Esophagus (tissue), 2 donors: Measurements from ENCODE around the gene DYNC1LI2. TPM values are rescaled to one million over a fixed set of nuclear protein-coding genes. Genes with fewer than 3 reads are reported as not detected.
A peak's percentile ranks its signal among the peaks of the same experiment; 100 is the strongest.

ENCODE experiments used
- H3K27ac ChIP-seq, 2 donors: one replicate each; pipeline ENCODE4 v1.5.1; 2013; ENCODE audit warnings: low read depth in 2 of 2, mild to moderate bottlenecking in 2 of 2, inconsistent platforms in 1 of 2, low read length in 1 of 2, moderate library complexity in 1 of 2
- H3K27me3 ChIP-seq, 2 donors: one replicate each; pipeline ENCODE4 v1.6.1; 2013; ENCODE audit warnings: low read length in 2 of 2, control low read depth in 1 of 2, mild to moderate bottlenecking in 1 of 2; ENCODE audit not compliant: insufficient read depth in 2 of 2, control insufficient read depth in 1 of 2
- H3K36me3 ChIP-seq, 2 donors: one replicate each; pipeline ENCODE4 v1.6.1; 2013; ENCODE audit warnings: low read length in 1 of 2; ENCODE audit not compliant: control insufficient read depth in 2 of 2, insufficient read depth in 2 of 2
- H3K4me1 ChIP-seq, 2 donors: one replicate each; pipeline ENCODE4 v1.6.1; 2013; ENCODE audit warnings: low read length in 1 of 2; ENCODE audit not compliant: control insufficient read depth in 2 of 2, insufficient read depth in 2 of 2
- H3K4me3 ChIP-seq, 2 donors: one replicate each; pipeline ENCODE4 v1.5.1; 2013; ENCODE audit warnings: low read length in 2 of 2, mild to moderate bottlenecking in 2 of 2, low read depth in 1 of 2, moderate library complexity in 1 of 2
- H3K9me3 ChIP-seq, 2 donors: one replicate each; pipeline ENCODE4 v1.6.1; 2013; ENCODE audit warnings: mild to moderate bottlenecking in 2 of 2, low read depth in 1 of 2, low read length in 1 of 2, moderate library complexity in 1 of 2; ENCODE audit not compliant: control insufficient read depth in 2 of 2, insufficient read depth in 1 of 2
- WGBS, 2 donors: extraction: QIAGEN DNeasy Blood & Tissue Kit; methylation state at CpG; one replicate each; pipeline ENCODE4 v1.1.7; 2013; 5-methylcytosine and 5-hydroxymethylcytosine counted together
- polyA plus RNA-seq, 2 donors: library from polyadenylated mRNA; stranded (reverse); fragments of 200-250 nt; gene quantifications; one replicate each; pipeline ENCODE4 v1.2.3, GENCODE V29; 2013
- donor health status: healthy with polysubstance abuse.
- donor health status: Bipolar disorder and iron deficiency.

DYNC1LI2 gene
- polyA plus RNA-seq, 2 donors: 34.5 to 41.3 TPM

GRCh38 chr16:66705790-66706505 lies 45.5 kb downstream of the DYNC1LI2 start:
- H3K27me3 ChIP-seq: no peaks in the 10 kb centered on the region
- no peaks in the 10 kb centered on the region for H3K9me3 ChIP-seq
- 64 to 72% methylated on average over 11 of the region's 11 CpGs for WGBS, 2 donors
- no peaks in the 10 kb centered on the region for H3K36me3 ChIP-seq
- peaks cover 0 to 4% of the 10 kb centered on the region in 2 donors for H3K4me1 ChIP-seq
- no peak overlapping the region for H3K4me3 ChIP-seq
- H3K27ac ChIP-seq: peak overlapping the region; percentile 11 to 45

- H3K27ac ChIP-seq: no peak overlapping the region
- peaks cover 0 to 4% of the 10 kb centered on the region in 2 donors for H3K4me1 ChIP-seq
- H3K36me3 ChIP-seq: no peaks in the 10 kb centered on the region
- WGBS, 2 donors: 55 to 58% methylated on average over 9 of the region's 9 CpGs
- no peaks in the 10 kb centered on the region for H3K27me3 ChIP-seq
- no peak overlapping the region for H3K4me3 ChIP-seq
- H3K9me3 ChIP-seq: no peaks in the 10 kb centered on the region
These were observed 47.8 kb downstream of the DYNC1LI2 start for GRCh38 chr16:66703406-66704215.

- no peak overlapping the region for H3K4me3 ChIP-seq
- peaks cover 0 to 2% of the 10 kb centered on the region in 2 donors for H3K4me1 ChIP-seq
- H3K36me3 ChIP-seq: no peaks in the 10 kb centered on the region
- H3K27me3 ChIP-seq: no peaks in the 10 kb centered on the region
- H3K27ac ChIP-seq: no peak overlapping the region
- 98% methylated on average over 2 of the region's 2 CpGs for whole genome bisulfite sequencing, 2 donors
- no peaks in the 10 kb centered on the region for H3K9me3 ChIP-seq
These were observed 49.9 kb downstream of the DYNC1LI2 start for GRCh38 chr16:66701516-66701915.

- H3K9me3 ChIP-seq: no peaks in the 10 kb centered on the region
- H3K27ac ChIP-seq: no peak overlapping the region
- no peaks in the 10 kb centered on the region for H3K36me3 ChIP-seq
- H3K27me3 ChIP-seq: no peaks in the 10 kb centered on the region
- WGBS, 2 donors: 85% methylated on average over 2 of the region's 2 CpGs
- no peak overlapping the region for H3K4me3 ChIP-seq
- H3K4me1 ChIP-seq: no peaks in the 10 kb centered on the region
These were observed 50.4 kb downstream of the DYNC1LI2 start for GRCh38 chr16:66701026-66701425.

- Histone ChIP-seq H3K27me3 (no peaks in the 10 kb centered on the region), H3K4me1 (peaks cover 0 to 5% of the 10 kb centered on the region in 2 donors), H3K36me3 (no peaks in the 10 kb centered on the region), H3K9me3 (no peaks in the 10 kb centered on the region), H3K4me3 (no peak overlapping the region), H3K27ac (no peak overlapping the region)
- 74 to 75% methylated on average over 1 of the region's 1 CpG for WGBS, 2 donors
These were observed 51.5 kb downstream of the DYNC1LI2 start for GRCh38 chr16:66699898-66700297.

- no peaks in the 10 kb centered on the region for H3K27me3 ChIP-seq
- no peaks in the 10 kb centered on the region for H3K9me3 ChIP-seq
These were observed 53.4 kb downstream of the DYNC1LI2 start for GRCh38 chr16:66698046-66698445.

GRCh38 chr16:66696669-66697630 lies 54.5 kb downstream of the DYNC1LI2 start, which contains the start of gene CMTM4:
CMTM4 (minus strand) TSS chr16:66696743; CDS start chr16:66696525, 218 bp downstream.
- peak within 1 kb of the TSS; percentile 61 to 72 for H3K4me3 ChIP-seq
- peak within 1 kb of the TSS; percentile 85 to 89 for H3K27ac ChIP-seq

More at GRCh38 chr16:66698046-66698445, 53.4 kb downstream of the DYNC1LI2 start:
- peaks cover 0 to 5% of the 10 kb centered on the region in 2 donors for H3K4me1 ChIP-seq
- H3K27ac ChIP-seq: no peak overlapping the region
- H3K4me3 ChIP-seq: no peak overlapping the region
- H3K36me3 ChIP-seq: no peaks in the 10 kb centered on the region
- 86 to 89% methylated on average over 7 of the region's 7 CpGs for WGBS, 2 donors

GRCh38 chr16:66695935-66696668 lies 55.3 kb downstream of the DYNC1LI2 start:
- H3K27ac ChIP-seq: peak overlapping the region; percentile 74 to 89
- no peaks in the 10 kb centered on the region for H3K27me3 ChIP-seq
- peak overlapping the region; percentile 61 to 66 for H3K4me3 ChIP-seq
- no peaks in the 10 kb centered on the region for H3K9me3 ChIP-seq
- WGBS, 2 donors: 2% methylated on average over 67 to 91 of the region's 91 CpGs
- H3K36me3 ChIP-seq: no peaks in the 10 kb centered on the region
- peaks cover 0 to 5% of the 10 kb centered on the region in 2 donors for H3K4me1 ChIP-seq

More at GRCh38 chr16:66696669-66697630, 54.5 kb downstream of the DYNC1LI2 start, which contains the start of gene CMTM4:
- H3K36me3 ChIP-seq: no peaks in the 10 kb centered on the region
- no peaks in the 10 kb centered on the region for H3K27me3 ChIP-seq
- peaks cover 0 to 5% of the 10 kb centered on the region in 2 donors for H3K4me1 ChIP-seq
- H3K9me3 ChIP-seq: no peaks in the 10 kb centered on the region
- 3 to 4% methylated on average over 72 to 84 of the region's 84 CpGs for WGBS, 2 donors
